ENCODE measurements around the gene UNK. TPM values are rescaled to one million over a fixed set of nuclear protein-coding genes. Genes with fewer than 3 reads are reported as not detected.
A peak's percentile ranks its signal among the peaks of the same experiment; 100 is the strongest.
"Not testable (repeated sequence)": the region's sequence is repeated elsewhere in the genome, so short reads cannot be mapped to it uniquely, and the experiment has no call there.

UNK gene
- total and polyA plus RNA-seq, 2 experiments from 2014 or later = 35.9 to 37.8 TPM

GRCh38 chr17:75755990-75756389, 28.6 kb upstream of the UNK start:
- no peaks in the 10 kb centered on the region for H3K9me3 ChIP-seq (ENCODE audit: low read depth)
- no peaks in the 10 kb centered on the region for H3K27me3 ChIP-seq
- no peaks in the 10 kb centered on the region for H3K36me3 ChIP-seq
- TF ChIP-seq, protein P1, sequence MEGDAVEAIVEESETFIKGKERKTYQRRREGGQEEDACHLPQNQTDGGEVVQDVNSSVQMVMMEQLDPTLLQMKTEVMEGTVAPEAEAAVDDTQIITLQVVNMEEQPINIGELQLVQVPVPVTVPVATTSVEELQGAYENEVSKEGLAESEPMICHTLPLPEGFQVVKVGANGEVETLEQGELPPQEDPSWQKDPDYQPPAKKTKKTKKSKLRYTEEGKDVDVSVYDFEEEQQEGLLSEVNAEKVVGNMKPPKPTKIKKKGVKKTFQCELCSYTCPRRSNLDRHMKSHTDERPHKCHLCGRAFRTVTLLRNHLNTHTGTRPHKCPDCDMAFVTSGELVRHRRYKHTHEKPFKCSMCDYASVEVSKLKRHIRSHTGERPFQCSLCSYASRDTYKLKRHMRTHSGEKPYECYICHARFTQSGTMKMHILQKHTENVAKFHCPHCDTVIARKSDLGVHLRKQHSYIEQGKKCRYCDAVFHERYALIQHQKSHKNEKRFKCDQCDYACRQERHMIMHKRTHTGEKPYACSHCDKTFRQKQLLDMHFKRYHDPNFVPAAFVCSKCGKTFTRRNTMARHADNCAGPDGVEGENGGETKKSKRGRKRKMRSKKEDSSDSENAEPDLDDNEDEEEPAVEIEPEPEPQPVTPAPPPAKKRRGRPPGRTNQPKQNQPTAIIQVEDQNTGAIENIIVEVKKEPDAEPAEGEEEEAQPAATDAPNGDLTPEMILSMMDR (IDR thresholded peaks at IDR 0.05; ENCODE audit: low read depth, low read length) = no peak
- H3K4me1 ChIP-seq (ENCODE audit: low read depth) = no peaks in the 10 kb centered on the region
- no peak overlapping the region for H3K4me3 ChIP-seq
- no peak overlapping the region for H3K27ac ChIP-seq
- DNase-seq (ENCODE audit: low read depth in 1 of 2, low spot score in 1 of 2) = no peak

GRCh38 chr17:75756451-75757085, 28.0 kb upstream of the UNK start:
- H3K4me1 ChIP-seq (ENCODE audit: low read depth) = no peaks in the 10 kb centered on the region
- TF ChIP-seq, protein P1 (IDR thresholded peaks at IDR 0.05; ENCODE audit: low read depth, low read length) = no peak
- H3K27me3 ChIP-seq = no peaks in the 10 kb centered on the region
- no peaks in the 10 kb centered on the region for H3K9me3 ChIP-seq (ENCODE audit: low read depth)
- DNase-seq (ENCODE audit: low read depth in 1 of 2, low spot score in 1 of 2) = no peak
- no peak overlapping the region for H3K4me3 ChIP-seq
- H3K36me3 ChIP-seq = no peaks in the 10 kb centered on the region
- no peak overlapping the region for H3K27ac ChIP-seq

DNA sequence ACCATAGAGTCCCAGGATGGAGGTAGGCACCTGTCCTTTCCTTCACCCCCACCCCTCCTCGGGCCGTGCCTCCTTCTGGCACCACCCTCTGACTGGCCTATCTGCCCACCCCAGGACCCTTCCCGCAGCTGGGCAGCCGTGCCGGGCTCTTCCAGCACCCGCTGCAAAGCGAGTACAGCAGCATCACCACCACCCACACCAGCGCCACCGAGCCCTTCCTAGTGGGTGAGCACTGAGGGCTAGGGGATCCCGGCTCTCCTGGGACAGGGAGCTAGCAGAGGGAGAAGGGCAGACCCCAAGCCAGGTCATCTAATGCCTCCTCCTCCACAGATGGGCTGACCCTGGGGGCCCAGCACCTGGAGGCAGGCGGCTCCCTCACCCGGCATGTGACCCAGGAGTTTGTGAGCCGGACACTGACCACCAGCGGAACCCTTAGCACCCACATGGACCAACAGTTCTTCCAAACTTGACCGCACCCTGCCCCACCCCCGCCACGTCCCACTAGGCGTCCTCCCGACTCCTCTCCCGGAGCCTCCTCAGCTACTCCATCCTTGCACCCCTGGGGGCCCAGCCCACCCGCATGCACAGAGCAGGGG, 27.4 kb upstream of the UNK start:
- no peaks in the 10 kb centered on the region for H3K9me3 ChIP-seq (ENCODE audit: low read depth)
- H3K4me1 ChIP-seq (ENCODE audit: low read depth) = no peaks in the 10 kb centered on the region
- no peaks in the 10 kb centered on the region for H3K27me3 ChIP-seq
- no peak for DNase-seq (ENCODE audit: low read depth in 1 of 2, low spot score in 1 of 2)
- no peak overlapping the region for H3K27ac ChIP-seq
- no peaks in the 10 kb centered on the region for H3K36me3 ChIP-seq
- TF ChIP-seq, protein P1 (IDR thresholded peaks at IDR 0.05; ENCODE audit: low read depth, low read length) = no peak
- no peak overlapping the region for H3K4me3 ChIP-seq

- H3K36me3 ChIP-seq = no peaks in the 10 kb centered on the region
- H3K4me3 ChIP-seq = no peak overlapping the region
- TF ChIP-seq, protein P1 (IDR thresholded peaks at IDR 0.05; ENCODE audit: low read depth, low read length) = peak; percentile 36
- DNase-seq (ENCODE audit: low read depth in 1 of 2, low spot score in 1 of 2) = no peak
- H3K27ac ChIP-seq = no peak overlapping the region
- H3K9me3 ChIP-seq (ENCODE audit: low read depth) = no peaks in the 10 kb centered on the region
- no peaks in the 10 kb centered on the region for H3K27me3 ChIP-seq
- no peaks in the 10 kb centered on the region for H3K4me1 ChIP-seq (ENCODE audit: low read depth)
These were observed 26.3 kb upstream of the UNK start for GRCh38 chr17:75758131-75758905.

- Histone ChIP-seq H3K9me3 (ENCODE audit: low read depth) (no peaks in the 10 kb centered on the region), H3K27ac (no peak overlapping the region), H3K36me3 (no peaks in the 10 kb centered on the region), H3K4me1 (ENCODE audit: low read depth) (no peaks in the 10 kb centered on the region), H3K4me3 (no peak overlapping the region), H3K27me3 (no peaks in the 10 kb centered on the region)
- TF ChIP-seq, protein P1 (IDR thresholded peaks at IDR 0.05; ENCODE audit: low read depth, low read length) = no peak
- DNase-seq (ENCODE audit: low read depth in 1 of 2, low spot score in 1 of 2) = no peak
These were observed 25.1 kb upstream of the UNK start for GRCh38 chr17:75759457-75759856.

DNA sequence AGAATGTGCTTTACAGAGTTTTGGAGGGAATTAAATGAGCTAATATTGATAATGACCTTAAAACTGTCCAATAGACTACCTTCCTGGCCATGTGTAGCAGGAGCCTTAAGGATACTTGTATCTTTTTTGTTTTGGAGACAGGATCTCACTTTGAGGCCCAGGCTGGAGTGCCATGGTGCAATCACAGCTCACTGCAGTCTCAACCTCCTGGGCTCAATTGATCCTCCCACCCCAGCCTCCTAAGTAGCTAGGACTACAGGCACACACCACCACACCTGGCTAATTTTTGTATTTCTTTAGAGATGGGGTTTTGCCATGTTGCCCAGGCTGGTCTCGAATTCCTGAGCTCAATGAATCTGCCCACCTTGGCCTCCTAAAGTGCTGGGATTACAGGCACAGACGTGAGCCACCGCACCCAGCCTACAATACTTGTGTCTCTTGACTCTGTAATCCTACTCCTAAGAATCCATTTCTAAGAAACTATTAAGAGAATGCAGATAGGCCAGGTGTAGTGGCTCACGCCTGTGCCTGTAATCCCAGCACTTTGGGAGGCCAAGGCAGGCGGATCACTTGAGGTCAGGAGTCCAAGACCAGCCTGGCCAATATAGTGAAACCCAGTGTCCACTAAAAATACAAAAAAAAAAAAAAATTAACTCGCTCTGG, 24.5 kb upstream of the UNK start:
- H3K4me3 ChIP-seq; H3K4me1 ChIP-seq (ENCODE audit: low read depth); H3K9me3 ChIP-seq (ENCODE audit: low read depth); DNase-seq (ENCODE audit: low read depth in 1 of 2, low spot score in 1 of 2); H3K36me3 ChIP-seq; H3K27me3 ChIP-seq; H3K27ac ChIP-seq: not testable (repeated sequence)
